ENCODE data around the gene ADD1.
A peak's percentile ranks its signal among the peaks of the same experiment; 100 is the strongest.
"Not testable (repeated sequence)": the region's sequence is repeated elsewhere in the genome, so short reads cannot be mapped to it uniquely, and the experiment has no call there.

The ADD1 gene

GRCh38 chr4:2891294-2891693, 47.6 kb downstream of the ADD1 start:
- DNase-seq: no peak

GRCh38 chr4:2893772-2894171, 50.1 kb downstream of the ADD1 start:
- DNase-seq: no peak

- no peak for DNase-seq
These were observed 54.4 kb downstream of the ADD1 start for GRCh38 chr4:2898001-2898400.

GRCh38 chr4:2900741-2901140, 57.1 kb downstream of the ADD1 start:
- no peak for DNase-seq

GRCh38 chr4:2901186-2901585, 57.5 kb downstream of the ADD1 start:
- no peak for DNase-seq

- no peak for DNase-seq
These were observed 58.5 kb downstream of the ADD1 start for GRCh38 chr4:2902126-2902525.

GRCh38 chr4:2905544-2905943, 61.9 kb downstream of the ADD1 start:
- no peak for DNase-seq

- no peak for DNase-seq
These were observed 62.6 kb downstream of the ADD1 start for GRCh38 chr4:2906218-2906617.

GRCh38 chr4:2907226-2907625, 63.6 kb downstream of the ADD1 start:
- DNase-seq: no peak

- DNase-seq: no peak
These were observed 64.2 kb downstream of the ADD1 start for GRCh38 chr4:2907706-2908293.

- DNase-seq: no peak
These were observed 65.0 kb downstream of the ADD1 start for GRCh38 chr4:2908686-2909085.

GRCh38 chr4:2909583-2909982, 65.9 kb downstream of the ADD1 start:
- no peak for DNase-seq

GRCh38 chr4:2910409-2910808, 66.8 kb downstream of the ADD1 start:
- DNase-seq: no peak

GRCh38 chr4:2911868-2912267, 68.2 kb downstream of the ADD1 start:
- DNase-seq: no peak

GRCh38 chr4:2913168-2913567, 69.5 kb downstream of the ADD1 start:
- DNase-seq: peak; percentile 5

- peak; percentile 7 for DNase-seq
These were observed 70.8 kb downstream of the ADD1 start for GRCh38 chr4:2914256-2915126.

- DNase-seq: peak; percentile 8
These were observed 72.1 kb downstream of the ADD1 start for GRCh38 chr4:2915789-2916188.

GRCh38 chr4:2916696-2917095, 73.1 kb downstream of the ADD1 start:
- not testable (repeated sequence) for DNase-seq

GRCh38 chr4:2918300-2918699, 74.7 kb downstream of the ADD1 start:
- DNase-seq: not testable (repeated sequence)

GRCh38 chr4:2918714-2919113, 75.1 kb downstream of the ADD1 start:
- not testable (repeated sequence) for DNase-seq

GRCh38 chr4:2922453-2923101, 78.9 kb downstream of the ADD1 start:
- DNase-seq: peak; percentile 29

- no peak for DNase-seq
These were observed 79.5 kb downstream of the ADD1 start for GRCh38 chr4:2923141-2923551.

- DNase-seq: peak; percentile 8
These were observed 80.1 kb downstream of the ADD1 start for GRCh38 chr4:2923668-2924173.

GRCh38 chr4:2924286-2924685, 80.6 kb downstream of the ADD1 start:
- peak; percentile 13 for DNase-seq

All from activated T-cell treated with anti-CD3 and anti-CD28 coated beads, Interleukin-2, amount 50 U/mL, for 1 hour (primary cell).